ENCODE data around the gene SMAD3. TPM values are rescaled to one million over a fixed set of nuclear protein-coding genes. Genes with fewer than 3 reads are reported as not detected.
A peak's percentile ranks its signal among the peaks of the same experiment; 100 is the strongest.
"Not testable (repeated sequence)": the region's sequence is repeated elsewhere in the genome, so short reads cannot be mapped to it uniquely, and the experiment has no call there.

The SMAD3 gene
- total and polyA plus RNA-seq, 4 donors = 4.0 to 12.2 (median 5.5) TPM

GRCh38 chr15:67074886-67075229 is 9.5 kb downstream of the SMAD3 start:
- H3K27me3 ChIP-seq (ENCODE audit: control insufficient read depth in 4 of 4, insufficient read depth in 4 of 4, low read length in 3 of 4) = no peaks in the 10 kb centered on the region
- WGBS = 94% methylated on average over 1 of the region's 1 CpG
- TF ChIP-seq SP1 (IDR thresholded peaks at IDR 0.05) (no peak), YY1 (IDR thresholded peaks at IDR 0.05) (no peak), RAD21 (IDR thresholded peaks at IDR 0.05) (no peak), TAF1 (conservative IDR thresholded peaks at IDR 0.05) (no peak), RXRA (IDR thresholded peaks at IDR 0.05) (no peak), GABPA (IDR thresholded peaks at IDR 0.05 in 1 of 2, conservative IDR thresholded peaks at IDR 0.05 in 1 of 2) (no peak), EGR1 (IDR thresholded peaks at IDR 0.05; ENCODE audit: low read depth in 2 of 2) (no peak), FOXA1 (IDR thresholded peaks at IDR 0.05) (no peak), MAX (IDR thresholded peaks at IDR 0.05) (no peak), HNF4A (conservative IDR thresholded peaks at IDR 0.05) (no peak), HNF4G (IDR thresholded peaks at IDR 0.05) (no peak), NR2F2 (IDR thresholded peaks at IDR 0.05) (no peak), FOXA2 (IDR thresholded peaks at IDR 0.05) (no peak), JUND (IDR thresholded peaks at IDR 0.05) (no peak)
- TF ChIP-seq, protein P1, sequence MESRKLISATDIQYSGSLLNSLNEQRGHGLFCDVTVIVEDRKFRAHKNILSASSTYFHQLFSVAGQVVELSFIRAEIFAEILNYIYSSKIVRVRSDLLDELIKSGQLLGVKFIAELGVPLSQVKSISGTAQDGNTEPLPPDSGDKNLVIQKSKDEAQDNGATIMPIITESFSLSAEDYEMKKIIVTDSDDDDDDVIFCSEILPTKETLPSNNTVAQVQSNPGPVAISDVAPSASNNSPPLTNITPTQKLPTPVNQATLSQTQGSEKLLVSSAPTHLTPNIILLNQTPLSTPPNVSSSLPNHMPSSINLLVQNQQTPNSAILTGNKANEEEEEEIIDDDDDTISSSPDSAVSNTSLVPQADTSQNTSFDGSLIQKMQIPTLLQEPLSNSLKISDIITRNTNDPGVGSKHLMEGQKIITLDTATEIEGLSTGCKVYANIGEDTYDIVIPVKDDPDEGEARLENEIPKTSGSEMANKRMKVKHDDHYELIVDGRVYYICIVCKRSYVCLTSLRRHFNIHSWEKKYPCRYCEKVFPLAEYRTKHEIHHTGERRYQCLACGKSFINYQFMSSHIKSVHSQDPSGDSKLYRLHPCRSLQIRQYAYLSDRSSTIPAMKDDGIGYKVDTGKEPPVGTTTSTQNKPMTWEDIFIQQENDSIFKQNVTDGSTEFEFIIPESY (IDR thresholded peaks at IDR 0.05) = no peak
- TF ChIP-seq, protein P2, sequence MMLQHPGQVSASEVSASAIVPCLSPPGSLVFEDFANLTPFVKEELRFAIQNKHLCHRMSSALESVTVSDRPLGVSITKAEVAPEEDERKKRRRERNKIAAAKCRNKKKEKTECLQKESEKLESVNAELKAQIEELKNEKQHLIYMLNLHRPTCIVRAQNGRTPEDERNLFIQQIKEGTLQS (IDR thresholded peaks at IDR 0.05) = no peak
- TF ChIP-seq, protein P3, sequence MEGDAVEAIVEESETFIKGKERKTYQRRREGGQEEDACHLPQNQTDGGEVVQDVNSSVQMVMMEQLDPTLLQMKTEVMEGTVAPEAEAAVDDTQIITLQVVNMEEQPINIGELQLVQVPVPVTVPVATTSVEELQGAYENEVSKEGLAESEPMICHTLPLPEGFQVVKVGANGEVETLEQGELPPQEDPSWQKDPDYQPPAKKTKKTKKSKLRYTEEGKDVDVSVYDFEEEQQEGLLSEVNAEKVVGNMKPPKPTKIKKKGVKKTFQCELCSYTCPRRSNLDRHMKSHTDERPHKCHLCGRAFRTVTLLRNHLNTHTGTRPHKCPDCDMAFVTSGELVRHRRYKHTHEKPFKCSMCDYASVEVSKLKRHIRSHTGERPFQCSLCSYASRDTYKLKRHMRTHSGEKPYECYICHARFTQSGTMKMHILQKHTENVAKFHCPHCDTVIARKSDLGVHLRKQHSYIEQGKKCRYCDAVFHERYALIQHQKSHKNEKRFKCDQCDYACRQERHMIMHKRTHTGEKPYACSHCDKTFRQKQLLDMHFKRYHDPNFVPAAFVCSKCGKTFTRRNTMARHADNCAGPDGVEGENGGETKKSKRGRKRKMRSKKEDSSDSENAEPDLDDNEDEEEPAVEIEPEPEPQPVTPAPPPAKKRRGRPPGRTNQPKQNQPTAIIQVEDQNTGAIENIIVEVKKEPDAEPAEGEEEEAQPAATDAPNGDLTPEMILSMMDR (IDR thresholded peaks at IDR 0.05; ENCODE audit: low read depth, low read length, missing input control) = no peak
- no peak for DNase-seq (ENCODE audit: low spot score)
- peak overlapping the region in 1 of 2 donors; percentile 32 for H3K27ac ChIP-seq (ENCODE audit: low read depth in 1 of 2, low read length in 2 of 2)
- no peaks in the 10 kb centered on the region for H3K9me3 ChIP-seq (ENCODE audit: control insufficient read depth in 4 of 4, low read length in 3 of 4)
- H3K9ac ChIP-seq (ENCODE audit: low read depth in 1 of 2, low read length in 2 of 2) = no peak overlapping the region
- H3K4me3 ChIP-seq (ENCODE audit: low read depth in 1 of 3, low read length in 3 of 3) = no peak overlapping the region
- peaks cover 0 to 5% (median 0%) of the 10 kb centered on the region in 4 donors for H3K36me3 ChIP-seq (ENCODE audit: control insufficient read depth in 4 of 4, insufficient read depth in 3 of 4, low read depth in 1 of 4, low read length in 3 of 4)
- peaks cover 5 to 26% (median 15%) of the 10 kb centered on the region in 4 donors for H3K4me1 ChIP-seq (ENCODE audit: control insufficient read depth in 4 of 4, insufficient read depth in 4 of 4, low read length in 3 of 4)

DNA sequence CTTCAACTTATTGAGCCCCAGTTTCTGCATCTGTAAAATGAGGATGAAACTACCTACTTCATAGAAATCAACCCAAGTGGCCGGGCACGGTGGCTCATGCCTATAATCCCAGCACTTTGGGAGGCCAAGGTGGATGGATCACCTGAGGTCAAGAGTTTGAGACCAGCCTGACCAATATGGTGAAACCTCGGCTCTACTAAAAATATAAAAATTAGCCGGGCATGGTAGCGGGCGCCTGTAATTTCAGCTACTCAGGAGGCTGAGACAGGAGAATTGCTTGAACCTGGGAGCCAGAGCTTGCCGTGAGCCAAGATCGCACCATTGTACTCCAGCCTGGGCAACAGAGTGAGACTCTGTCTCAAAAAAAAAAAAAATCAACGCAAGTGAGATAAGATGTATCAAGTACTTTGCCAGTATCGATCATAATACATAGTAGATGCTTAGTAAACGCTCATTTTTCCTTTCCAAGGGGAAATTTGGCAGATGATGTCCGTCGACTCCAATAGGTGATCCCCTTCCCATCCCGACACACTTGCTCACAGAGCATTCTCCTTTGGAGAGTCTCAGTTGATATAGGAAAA is 10.2 kb downstream of the SMAD3 start:
- WGBS = 98% methylated on average over 14 of the region's 14 CpGs
- not testable (repeated sequence) for H3K36me3 ChIP-seq (ENCODE audit: control insufficient read depth in 4 of 4, insufficient read depth in 3 of 4, low read depth in 1 of 4, low read length in 3 of 4); DNase-seq (ENCODE audit: low spot score); H3K4me3 ChIP-seq (ENCODE audit: low read depth in 1 of 3, low read length in 3 of 3); H3K27ac ChIP-seq (ENCODE audit: low read depth in 1 of 2, low read length in 2 of 2); H3K9me3 ChIP-seq (ENCODE audit: control insufficient read depth in 4 of 4, low read length in 3 of 4); H3K27me3 ChIP-seq (ENCODE audit: control insufficient read depth in 4 of 4, insufficient read depth in 4 of 4, low read length in 3 of 4); H3K9ac ChIP-seq (ENCODE audit: low read depth in 1 of 2, low read length in 2 of 2)
- H3K4me1 ChIP-seq (ENCODE audit: control insufficient read depth in 4 of 4, insufficient read depth in 4 of 4, low read length in 3 of 4) = peaks cover 6 to 30% (median 18%) of the 10 kb centered on the region in 4 donors

Data from liver (tissue), 9 donors.